Thoracic aorta (tissue), 2 donors: ENCODE measurements around the gene SNAPIN. TPM values are rescaled to one million over a fixed set of nuclear protein-coding genes. Genes with fewer than 3 reads are reported as not detected.
A peak's percentile ranks its signal among the peaks of the same experiment; 100 is the strongest.

Experiments
- ATAC-seq: fragments of 150-250 bp; one replicate; pipeline ENCODE4 v1.8.0; 2017; ENCODE audit warnings: low read depth; ENCODE audit not compliant: insufficient number of reproducible peaks, low FRiP score
- DNase-seq: peaks from one replicate; pipeline ENCODE4 v3.0.0-alpha.2; 2020; ENCODE audit warnings: low spot score
- H3K27ac ChIP-seq, 2 donors: fragments of 200-600 bp; sonication (generic); 1 replicate in 1 of 2; 2 replicates in 1 of 2; pipeline ENCODE4 v1.5.1; 2016; ENCODE audit warnings: mild to moderate bottlenecking in 2 of 2, moderate library complexity in 2 of 2
- H3K27me3 ChIP-seq: fragments of 200-600 bp; sonication (generic); replicated peaks from 2 replicates; pipeline ENCODE4 v1.6.0; 2016; ENCODE audit warnings: mild to moderate bottlenecking; ENCODE audit not compliant: insufficient read depth
- H3K36me3 ChIP-seq: fragments of 200-600 bp; sonication (generic); one replicate; pipeline ENCODE4 v1.5.1; 2016
- H3K4me1 ChIP-seq, 2 donors: fragments of 200-600 bp; sonication (generic); 1 replicate in 1 of 2; 2 replicates in 1 of 2; pipeline versions ENCODE4 v1.5.1 to v1.6.0; 2016; ENCODE audit warnings: low read depth in 2 of 2, mild to moderate bottlenecking in 1 of 2; ENCODE audit not compliant: control insufficient read depth in 1 of 2
- H3K4me3 ChIP-seq: fragments of 200-600 bp; sonication (generic); 2 replicates; pipeline ENCODE4 v1.5.1; 2016; ENCODE audit warnings: mild to moderate bottlenecking
- H3K9me3 ChIP-seq: fragments of 200-600 bp; sonication (generic); 2 replicates; pipeline ENCODE4 v1.5.1; 2016
- CTCF ChIP-seq: fragments of 200-600 bp; sonication (generic); IDR thresholded peaks from one replicate; pipeline ENCODE4 v1.5.1; 2019; ENCODE audit warnings: antibody characterized with exemption
- total RNA-seq, 2 donors: library from RNA; depleted of rRNA; stranded (reverse); fragments of >200 nt; gene quantifications; one replicate each; pipeline versions ENCODE4 v1.1.0 to v1.2.3, GENCODE V29; 2016

The SNAPIN gene
- 10 to 100 TPM; 37.9 to 41.6 TPM for total RNA-seq

- Histone ChIP-seq H3K27ac (peak within 1 kb of the TSS; percentile 88 to 97), H3K9me3 (no peaks in the 10 kb centered on the region), H3K4me3 (peak within 1 kb of the TSS; percentile 98), H3K36me3 (peaks cover 25% of the 10 kb centered on the region), H3K27me3 (no peaks in the 10 kb centered on the region), H3K4me1 (peaks cover 0 to 10% of the 10 kb centered on the region in 2 donors)
- TF ChIP-seq CTCF = no peak
- ATAC-seq (peak; percentile 89), DNase-seq (peak; percentile 84)
These were observed at the start of gene SNAPIN for GRCh38 chr1:153658400-153659174. Gene SNAPIN, plus strand, starts transcription at chr1:153658703. Its CDS starts 41 bp downstream, at chr1:153658744.

GRCh38 chr1:153608742-153609584, 49.5 kb upstream of the SNAPIN start:
- ATAC-seq (peak; percentile 76), DNase-seq (peak; percentile 63)
- H3K27me3 ChIP-seq = no peaks in the 10 kb centered on the region
- H3K9me3 ChIP-seq = no peaks in the 10 kb centered on the region
- TF ChIP-seq CTCF = no peak
- peak overlapping the region; percentile 89 to 91 for H3K27ac ChIP-seq
- H3K4me1 ChIP-seq = peaks cover 20 to 51% of the 10 kb centered on the region in 2 donors
- peak overlapping the region; percentile 62 for H3K4me3 ChIP-seq
- H3K36me3 ChIP-seq = peaks cover 18% of the 10 kb centered on the region

- Histone ChIP-seq H3K9me3 (no peaks in the 10 kb centered on the region), H3K27me3 (no peaks in the 10 kb centered on the region), H3K4me3 (peak overlapping the region; percentile 62), H3K36me3 (peaks cover 18% of the 10 kb centered on the region), H3K27ac (peak overlapping the region; percentile 89 to 91), H3K4me1 (peaks cover 20 to 51% of the 10 kb centered on the region in 2 donors)
- no peak for TF ChIP-seq CTCF
- no peak for DNase-seq
- ATAC-seq = no peak
These were observed 49.0 kb upstream of the SNAPIN start for GRCh38 chr1:153609585-153609907.

DNA sequence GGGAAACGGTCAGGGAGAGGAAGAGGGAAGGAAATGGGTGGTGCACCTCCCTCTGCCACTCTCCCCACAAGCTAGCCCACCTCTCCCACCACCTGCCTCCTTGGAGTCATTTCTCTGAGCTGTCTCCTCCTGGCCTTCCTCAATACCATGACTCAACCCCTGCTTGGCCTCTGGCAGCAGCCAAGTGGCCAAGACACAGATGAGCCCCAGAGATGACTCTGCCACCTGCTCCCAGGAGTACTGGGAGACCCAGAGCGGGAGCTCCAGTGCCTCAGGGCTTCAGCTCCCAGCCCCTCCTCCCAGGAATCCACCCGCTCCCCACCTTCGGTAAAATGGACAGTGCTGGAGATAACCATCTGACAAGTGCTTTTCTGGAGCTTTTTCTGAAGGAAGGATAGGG, 48.2 kb upstream of the SNAPIN start:
- no peaks in the 10 kb centered on the region for H3K9me3 ChIP-seq
- H3K4me3 ChIP-seq = peak overlapping the region; percentile 23
- H3K27ac ChIP-seq = peak overlapping the region in 1 of 2 donors; percentile 91
- no peak for TF ChIP-seq CTCF
- ATAC-seq (no peak), DNase-seq (no peak)
- H3K36me3 ChIP-seq = peaks cover 18% of the 10 kb centered on the region
- H3K27me3 ChIP-seq = no peaks in the 10 kb centered on the region
- H3K4me1 ChIP-seq = peaks cover 20 to 51% of the 10 kb centered on the region in 2 donors

DNA sequence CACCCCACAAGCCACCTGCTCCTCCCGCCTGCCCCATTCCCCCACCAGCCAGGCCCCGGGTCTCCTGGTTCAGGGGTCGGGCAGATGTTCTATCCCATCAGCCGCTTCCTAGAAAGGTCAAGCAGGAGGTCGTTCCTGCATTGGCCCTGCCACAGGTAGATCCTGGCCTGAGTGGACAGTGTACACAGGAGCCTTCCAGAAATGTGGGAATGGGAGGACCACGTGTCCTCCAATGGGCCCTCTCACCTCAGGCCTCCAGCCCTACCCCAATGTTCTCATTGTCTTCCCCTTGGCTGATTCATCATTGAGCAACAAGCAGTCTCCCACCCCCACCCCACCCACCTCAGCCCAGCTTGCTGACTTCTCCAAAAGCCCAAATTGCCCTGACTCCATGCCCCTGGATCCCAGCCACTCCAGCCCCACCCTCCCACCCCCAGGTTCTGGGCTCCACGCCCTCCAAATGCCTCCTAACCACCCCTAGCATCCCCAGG, 47.6 kb upstream of the SNAPIN start:
- Histone ChIP-seq H3K27ac (peak overlapping the region in 1 of 2 donors; percentile 96), H3K9me3 (no peaks in the 10 kb centered on the region), H3K4me1 (peaks cover 20 to 51% of the 10 kb centered on the region in 2 donors), H3K36me3 (peaks cover 15% of the 10 kb centered on the region), H3K27me3 (no peaks in the 10 kb centered on the region), H3K4me3 (peak overlapping the region; percentile 23)
- ATAC-seq (no peak), DNase-seq (no peak)
- TF ChIP-seq CTCF = no peak
